Thymus (tissue), 11 donors: ENCODE measurements around the gene ATOH7. TPM values are rescaled to one million over a fixed set of nuclear protein-coding genes. Genes with fewer than 3 reads are reported as not detected.

Experiments used
- DNase-seq, 9 donors: peaks; one replicate each; pipeline ENCODE4 v3.0.0-alpha.2; 2013; ENCODE audit warnings: low spot score in 9 of 9, low read depth in 6 of 9, missing footprints in 1 of 9
- H3K27ac ChIP-seq, 2 donors: one replicate each; pipeline ENCODE4 v1.5.1; 2013; ENCODE audit warnings: control low read depth in 1 of 2, low read depth in 1 of 2, low read length in 1 of 2, mild to moderate bottlenecking in 1 of 2, moderate library complexity in 1 of 2
- H3K27me3 ChIP-seq, 2 donors: one replicate each; pipeline ENCODE4 v1.5.1; 2013; ENCODE audit warnings: low read length in 1 of 2; ENCODE audit not compliant: control insufficient read depth in 2 of 2, insufficient read depth in 1 of 2
- H3K36me3 ChIP-seq, 2 donors: one replicate each; pipeline ENCODE4 v1.5.1; 2013; ENCODE audit warnings: low read length in 1 of 2, mild to moderate bottlenecking in 1 of 2, moderate library complexity in 1 of 2; ENCODE audit not compliant: control insufficient read depth in 2 of 2, insufficient read depth in 2 of 2
- H3K4me1 ChIP-seq, 2 donors: one replicate each; pipeline ENCODE4 v1.5.1; 2013; ENCODE audit warnings: low read length in 2 of 2; ENCODE audit not compliant: control insufficient read depth in 2 of 2, insufficient read depth in 2 of 2
- H3K4me3 ChIP-seq, 2 donors: one replicate each; pipeline ENCODE4 v1.5.1; 2013; ENCODE audit warnings: low read length in 2 of 2, control low read depth in 1 of 2, mild to moderate bottlenecking in 1 of 2
- H3K9me3 ChIP-seq, 2 donors: one replicate each; pipeline ENCODE4 v1.5.1; 2013; ENCODE audit warnings: low read length in 1 of 2, mild to moderate bottlenecking in 1 of 2; ENCODE audit not compliant: control insufficient read depth in 2 of 2, insufficient read depth in 1 of 2
- WGBS: extraction: QIAGEN DNeasy Blood & Tissue Kit; methylation state at CpG from one replicate; pipeline ENCODE4 v1.1.7; 2013; 5-methylcytosine and 5-hydroxymethylcytosine counted together
- polyA plus RNA-seq: library from polyadenylated mRNA; stranded (reverse); fragments of 200-250 nt; gene quantifications from one replicate; pipeline ENCODE4 v1.2.3, GENCODE V29; 2013
- total RNA-seq: library from RNA; stranded (reverse); fragments of 120-200 nt; gene quantifications from one replicate; pipeline ENCODE4 v1.2.4, GENCODE V29; 2013
- donor health status: healthy.

Gene ATOH7
- total and polyA plus RNA-seq, 2 donors: 0.05 to 0.16 TPM

- H3K4me1 ChIP-seq: no peaks in the 10 kb centered on the region
- no peak for DNase-seq
- no peaks in the 10 kb centered on the region for H3K27me3 ChIP-seq
- H3K9me3 ChIP-seq: no peaks in the 10 kb centered on the region
- no peaks in the 10 kb centered on the region for H3K36me3 ChIP-seq
- no peak overlapping the region for H3K27ac ChIP-seq
- 93% methylated on average over 5 of the region's 5 CpGs for WGBS
- H3K4me3 ChIP-seq: no peak overlapping the region
Measured at GRCh38 chr10:68239596-68240150, 7.8 kb upstream of the ATOH7 start.

- no peaks in the 10 kb centered on the region for H3K36me3 ChIP-seq
- no peak overlapping the region for H3K27ac ChIP-seq
- WGBS: 98% methylated on average over 5 of the region's 5 CpGs
- no peaks in the 10 kb centered on the region for H3K27me3 ChIP-seq
- no peak for DNase-seq
- H3K4me1 ChIP-seq: no peaks in the 10 kb centered on the region
- H3K4me3 ChIP-seq: no peak overlapping the region
- H3K9me3 ChIP-seq: no peaks in the 10 kb centered on the region
Measured at GRCh38 chr10:68239069-68239468, 7.2 kb upstream of the ATOH7 start.

GRCh38 chr10:68238371-68238770 lies 6.5 kb upstream of the ATOH7 start:
- Histone ChIP-seq H3K36me3 (no peaks in the 10 kb centered on the region), H3K9me3 (no peaks in the 10 kb centered on the region), H3K4me3 (no peak overlapping the region), H3K27ac (no peak overlapping the region), H3K4me1 (no peaks in the 10 kb centered on the region), H3K27me3 (peaks cover 0 to 3% of the 10 kb centered on the region in 2 donors)
- no peak for DNase-seq
- WGBS: 94% methylated on average over 6 of the region's 6 CpGs

- H3K9me3 ChIP-seq: no peaks in the 10 kb centered on the region
- H3K4me3 ChIP-seq: no peak overlapping the region
- WGBS: 98% methylated on average over 3 of the region's 3 CpGs
- H3K27me3 ChIP-seq: peaks cover 0 to 5% of the 10 kb centered on the region in 2 donors
- H3K4me1 ChIP-seq: no peaks in the 10 kb centered on the region
- no peaks in the 10 kb centered on the region for H3K36me3 ChIP-seq
- DNase-seq: no peak
- no peak overlapping the region for H3K27ac ChIP-seq
Measured at GRCh38 chr10:68237173-68237572, 5.3 kb upstream of the ATOH7 start.

- Histone ChIP-seq H3K27me3 (peaks cover 9 to 20% of the 10 kb centered on the region in 2 donors), H3K4me1 (peaks cover 0 to 7% of the 10 kb centered on the region in 2 donors), H3K9me3 (no peaks in the 10 kb centered on the region), H3K36me3 (no peaks in the 10 kb centered on the region), H3K27ac (no peak overlapping the region), H3K4me3 (no peak overlapping the region)
- DNase-seq: no peak
Measured at GRCh38 chr10:68235581-68235980, 3.7 kb upstream of the ATOH7 start.

- H3K4me1 ChIP-seq: peaks cover 0 to 7% of the 10 kb centered on the region in 2 donors
- no peak for DNase-seq
- H3K27ac ChIP-seq: no peak overlapping the region
- WGBS: 94% methylated on average over 2 of the region's 2 CpGs
- H3K4me3 ChIP-seq: no peak overlapping the region
- no peaks in the 10 kb centered on the region for H3K9me3 ChIP-seq
- H3K27me3 ChIP-seq: peaks cover 12 to 25% of the 10 kb centered on the region in 2 donors
- no peaks in the 10 kb centered on the region for H3K36me3 ChIP-seq
Measured at GRCh38 chr10:68235111-68235510, 3.2 kb upstream of the ATOH7 start.

- Histone ChIP-seq H3K36me3 (no peaks in the 10 kb centered on the region), H3K4me1 (peaks cover 0 to 7% of the 10 kb centered on the region in 2 donors), H3K4me3 (no peak overlapping the region), H3K27me3 (peaks cover 12 to 37% of the 10 kb centered on the region in 2 donors), H3K9me3 (no peaks in the 10 kb centered on the region), H3K27ac (no peak overlapping the region)
- DNase-seq: no peak
- WGBS: 97% methylated on average over 3 of the region's 3 CpGs
Measured at GRCh38 chr10:68233046-68233445, 1.1 kb upstream of the ATOH7 start.

GRCh38 chr10:68231106-68231816 lies 652 bp downstream of the ATOH7 start:
- peaks cover 0 to 7% of the 10 kb centered on the region in 2 donors for H3K4me1 ChIP-seq
- no peaks in the 10 kb centered on the region for H3K9me3 ChIP-seq
- DNase-seq: peak in 7 of 9 donors; percentile 13 to 49 (median 22)
- peaks cover 12 to 40% of the 10 kb centered on the region in 2 donors for H3K27me3 ChIP-seq
- WGBS: 1% methylated on average over 81 of the region's 81 CpGs
- no peak overlapping the region for H3K27ac ChIP-seq
- peak overlapping the region; percentile 39 to 41 for H3K4me3 ChIP-seq
- no peaks in the 10 kb centered on the region for H3K36me3 ChIP-seq

- Histone ChIP-seq H3K4me1 (peaks cover 0 to 7% of the 10 kb centered on the region in 2 donors), H3K36me3 (no peaks in the 10 kb centered on the region), H3K4me3 (no peak overlapping the region), H3K27me3 (peaks cover 12 to 40% of the 10 kb centered on the region in 2 donors), H3K27ac (no peak overlapping the region), H3K9me3 (no peaks in the 10 kb centered on the region)
- no peak for DNase-seq
- 85% methylated on average over 5 of the region's 5 CpGs for WGBS
Measured at GRCh38 chr10:68230268-68230667, 1.6 kb downstream of the ATOH7 start.
